GM23338 (cell line): Measurements from ENCODE around the gene CTF1. TPM values are rescaled to one million over a fixed set of nuclear protein-coding genes. Genes with fewer than 3 reads are reported as not detected.

ENCODE experiments used
- ATAC-seq: fragments of 200-7000 bp; cut with Tn5 transposase; 3 replicates; pipeline ENCODE4 v1.9.1; 2020
- DNase-seq: peaks from one replicate; pipeline ENCODE4 v3.0.0-alpha.2; 2015; ENCODE audit warnings: low spot score
- H2AFZ ChIP-seq: fragments of 200-600 bp; sonication (generic); 2 replicates; pipeline ENCODE4 v1.8.0; 2016; ENCODE audit warnings: antibody characterized with exemption, mild to moderate bottlenecking, moderate library complexity
- H3F3A ChIP-seq: fragments of 200-600 bp; sonication (generic); replicated peaks from 2 replicates; pipeline ENCODE4 v1.8.0; 2017; ENCODE audit warnings: antibody characterized with exemption, mixed run types, low read depth
- H3K27ac ChIP-seq: fragments of 200-600 bp; sonication (generic); 2 replicates; pipeline ENCODE4 v1.6.1; 2016; ENCODE audit warnings: low read depth
- H3K27me3 ChIP-seq: fragments of 200-600 bp; sonication (generic); 2 replicates; pipeline ENCODE4 v1.8.0; 2016; ENCODE audit warnings: mild to moderate bottlenecking, mixed run types, moderate library complexity; ENCODE audit not compliant: insufficient read depth
- H3K36me3 ChIP-seq: fragments of 200-600 bp; sonication (generic); 2 replicates; pipeline ENCODE4 v1.8.0; 2016; ENCODE audit warnings: mild to moderate bottlenecking; ENCODE audit not compliant: insufficient read depth
- H3K4me1 ChIP-seq: fragments of 200-600 bp; sonication (generic); 2 replicates; pipeline ENCODE4 v1.8.0; 2016; ENCODE audit warnings: mild to moderate bottlenecking, moderate library complexity; ENCODE audit not compliant: insufficient read depth
- H3K4me2 ChIP-seq: fragments of 200-600 bp; sonication (generic); 2 replicates; pipeline ENCODE4 v1.7.1; 2017; ENCODE audit warnings: mixed run types
- H3K4me3 ChIP-seq: fragments of 200-600 bp; sonication (generic); 2 replicates; pipeline ENCODE4 v1.6.1; 2016; ENCODE audit warnings: mixed run types
- H3K79me2 ChIP-seq: fragments of 200-600 bp; sonication (generic); replicated peaks from 2 replicates; pipeline ENCODE4 v1.8.0; 2017; ENCODE audit warnings: mild to moderate bottlenecking; ENCODE audit not compliant: insufficient read depth
- H3K9me2 ChIP-seq: fragments of 200-600 bp; sonication (generic); 2 replicates; pipeline ENCODE4 v1.8.0; 2017; ENCODE audit not compliant: insufficient read depth
- H4K20me1 ChIP-seq: fragments of 200-600 bp; sonication (generic); replicated peaks from 2 replicates; pipeline ENCODE4 v1.8.0; 2017; ENCODE audit warnings: mild to moderate bottlenecking; ENCODE audit not compliant: insufficient read depth
- H3K27ac Mint-ChIP-seq: 2 replicates; pipeline ENCODE4 v1.8.0; 2020; ENCODE audit warnings: inconsistent platforms, mild to moderate bottlenecking, moderate library complexity, mixed read lengths
- H3K27me3 Mint-ChIP-seq: 3 replicates; pipeline ENCODE4 v1.8.0; 2022; ENCODE audit warnings: low read depth, mild to moderate bottlenecking, moderate library complexity, mixed read lengths, inconsistent platforms; ENCODE audit not compliant: insufficient read depth, poor library complexity
- H3K36me3 Mint-ChIP-seq: 3 replicates; pipeline ENCODE4 v1.8.0; 2021; ENCODE audit warnings: low read depth, mild to moderate bottlenecking, inconsistent platforms, moderate library complexity, mixed read lengths
- H3K4me1 Mint-ChIP-seq: 3 replicates; pipeline ENCODE4 v1.8.0; 2020; ENCODE audit warnings: mild to moderate bottlenecking, inconsistent platforms, mixed read lengths
- H3K4me3 Mint-ChIP-seq: 3 replicates; pipeline ENCODE4 v1.8.0; 2021; ENCODE audit warnings: moderate library complexity, mild to moderate bottlenecking, inconsistent platforms, mixed read lengths
- H3K9me3 Mint-ChIP-seq: 3 replicates; pipeline ENCODE4 v1.8.0; 2020; ENCODE audit warnings: moderate library complexity, mild to moderate bottlenecking, inconsistent platforms, mixed read lengths
- CTCF ChIP-seq, 2 experiments: fragments of 200-600 bp in 1 of 2; sonication (generic) in 1 of 2; conservative IDR thresholded peaks; 2 replicates each; pipeline versions ENCODE4 v1.5.1 to v1.6.1; 2016 to 2017; ENCODE audit warnings: antibody characterized with exemption in 2 of 2, low read depth in 2 of 2, mild to moderate bottlenecking in 2 of 2, moderate library complexity in 1 of 2
- ETS1 ChIP-seq: IDR thresholded peaks from 2 replicates; pipeline ENCODE4 v1.6.1; 2016; ENCODE audit warnings: antibody characterized with exemption
- POLR2AphosphoS5 ChIP-seq: IDR thresholded peaks from 2 replicates; pipeline ENCODE4 v1.6.1; 2016; ENCODE audit warnings: antibody characterized with exemption, low read depth
- STAT1 ChIP-seq: IDR thresholded peaks from one replicate; pipeline ENCODE4 v1.6.1; 2016; ENCODE audit warnings: antibody characterized with exemption; ENCODE audit not compliant: unreplicated experiment
- ZNF331 ChIP-seq: fragments of 250-450 bp; sonication (Bioruptor Pico); IDR thresholded peaks from 2 replicates; pipeline ENCODE4 v1.5.0; 2020; ENCODE audit warnings: low read depth, mild to moderate bottlenecking, moderate library complexity
- ZNF462 ChIP-seq: fragments of 250-450 bp; sonication (Bioruptor Pico); IDR thresholded peaks from 2 replicates; pipeline ENCODE4 v1.5.0; 2020; ENCODE audit warnings: mild to moderate bottlenecking, moderate library complexity
- polyA plus RNA-seq: library from polyadenylated mRNA; unstranded; fragments of >200 nt; fragmentation: Nextera tagmentation; extraction: Ambion mirVana; gene quantifications from 2 replicates; pipeline ENCODE4 v1.2.1, GENCODE V29; 2016
- total RNA-seq: library from RNA; depleted of rRNA; stranded (reverse); fragments of >200 nt; shearing (Covaris generic); gene quantifications from 2 replicates; pipeline ENCODE4 v1.2.3, GENCODE V29; 2014

Gene CTF1
- total and polyA plus RNA-seq, 2 experiments from 2014 or later = 0.24 to 0.52 TPM

GRCh38 chr16:30923554-30924075, 27.2 kb downstream of the CTF1 start, which contains the start of gene FBXL19:
FBXL19 (plus strand) TSS chr16:30923572; CDS start chr16:30925755, 2,183 bp downstream.
- ATAC-seq = peak; percentile 0

More at GRCh38 chr16:30923554-30924075, 27.2 kb downstream of the CTF1 start, which contains the start of gene FBXL19:
- peaks cover 10% of the 10 kb centered on the region for H3K36me3 Mint-ChIP-seq
- H3K4me1 ChIP-seq = peaks cover 9% of the 10 kb centered on the region; the same call in 1 of the 2 replicates
- peak within 1 kb of the TSS; percentile 100 for H3K27ac Mint-ChIP-seq
- H3K9me3 Mint-ChIP-seq = no peaks in the 10 kb centered on the region
- peak within 1 kb of the TSS; percentile 76 for H3K4me3 ChIP-seq
- peak within 1 kb of the TSS; percentile 97 for H3K4me2 ChIP-seq
- H3K4me1 Mint-ChIP-seq = peaks cover 11% of the 10 kb centered on the region
- H4K20me1 ChIP-seq = peaks cover 4% of the 10 kb centered on the region; the same call in 1 of the 2 replicates
- peak; percentile 79 for DNase-seq
- peaks cover 18% of the 10 kb centered on the region for H3K79me2 ChIP-seq
- H2AFZ ChIP-seq = no peak within 1 kb of the TSS
- peaks cover 17% of the 10 kb centered on the region for H3K27me3 Mint-ChIP-seq
- H3K4me3 Mint-ChIP-seq = peak within 1 kb of the TSS; percentile 99
- H3K36me3 ChIP-seq = no peaks in the 10 kb centered on the region; the same call in 1 of the 2 replicates
- H3F3A ChIP-seq = peaks cover 10% of the 10 kb centered on the region; the same call in 1 of the 2 replicates
- no peaks in the 10 kb centered on the region for H3K9me2 ChIP-seq
- H3K27ac ChIP-seq = peak within 1 kb of the TSS; percentile 98
- no peaks in the 10 kb centered on the region for H3K27me3 ChIP-seq
- TF ChIP-seq POLR2AphosphoS5 (no peak; the same call in 1 of the 2 replicates), ZNF331 (CRISPR knock-in tag) (no peak), ZNF462 (CRISPR knock-in tag) (no peak), CTCF (conservative IDR thresholded peaks at IDR 0.05; ENCODE audit: low read depth in 2 of 2) (no peak), STAT1 (no peak), ETS1 (no peak)
